Panc1 (cell line): ENCODE data around the gene ASXL2. TPM values are rescaled to one million over a fixed set of nuclear protein-coding genes. Genes with fewer than 3 reads are reported as not detected.

Experiments
- ATAC-seq: fragments of 200-7000 bp; cut with Tn5 transposase; 2 replicates; pipeline ENCODE4 v1.9.1; 2020; ENCODE audit warnings: mild to moderate bottlenecking, moderate library complexity
- BruUV-seq: library from RNA; stranded (reverse); fragments of 400-500 nt; replicated peaks from 2 replicates; lab custom pipeline; 2021; lab: Mats Ljungman, UMichigan
- CTCF ChIA-PET: fragments of 300-600 bp; sonication (Branson Sonifier 250); formaldehyde crosslinking; loops from one replicate; lab custom pipeline; 2022; ENCODE audit warnings: antibody characterized with exemption; lab: Charles Lee
- POLR2A ChIA-PET: fragments of 300-600 bp; sonication (Branson Sonifier 250); formaldehyde crosslinking; loops from one replicate; lab custom pipeline; 2022; ENCODE audit warnings: antibody characterized with exemption; lab: Charles Lee
- DNase-seq: peaks from one replicate; pipeline ENCODE4 v3.0.0-alpha.2; 2010; ENCODE audit warnings: low read depth, low spot score
- H3K27ac ChIP-seq: 2 replicates; pipeline ENCODE4 v1.5.1; 2011; ENCODE audit warnings: mild to moderate bottlenecking, low read length, inconsistent platforms
- H3K27me3 ChIP-seq: fragments of 200-500 bp; sonication (Bioruptor generic); 2 replicates; pipeline ENCODE4 v1.6.0; 2014; ENCODE audit warnings: low read length, inconsistent platforms; ENCODE audit not compliant: control insufficient read depth, insufficient read depth
- H3K36me3 ChIP-seq: fragments of 200-500 bp; sonication (Bioruptor generic); 2 replicates; pipeline ENCODE4 v1.5.1; 2014; ENCODE audit warnings: inconsistent platforms, mild to moderate bottlenecking, low read length, moderate library complexity; ENCODE audit not compliant: control insufficient read depth, insufficient read depth
- H3K4me1 ChIP-seq: 2 replicates; pipeline ENCODE4 v1.5.1; 2011; ENCODE audit warnings: inconsistent platforms, mild to moderate bottlenecking, low read length, moderate library complexity; ENCODE audit not compliant: control insufficient read depth, insufficient read depth
- H3K4me3 ChIP-seq, 2 experiments: 2 replicates each; pipeline ENCODE4 v1.5.1; 2011 to 2012; ENCODE audit warnings: low read depth in 2 of 2, low read length in 2 of 2, mild to moderate bottlenecking in 2 of 2, inconsistent platforms in 1 of 2, moderate library complexity in 1 of 2
- H3K9me3 ChIP-seq: fragments of 200-500 bp; sonication (Bioruptor generic); 2 replicates; pipeline ENCODE4 v1.5.1; 2014; ENCODE audit warnings: low read depth, mild to moderate bottlenecking, inconsistent platforms, low read length, moderate library complexity; ENCODE audit not compliant: control insufficient read depth, insufficient read depth
- POLR2AphosphoS5 ChIP-seq: IDR thresholded peaks from 2 replicates; pipeline ENCODE4 v1.6.1; 2012; ENCODE audit warnings: mild to moderate bottlenecking, low read depth, low read length, moderate library complexity
- SIN3A ChIP-seq: IDR thresholded peaks from 2 replicates; pipeline ENCODE4 v1.6.1; 2012; ENCODE audit warnings: low read depth, mild to moderate bottlenecking, low read length, moderate library complexity, borderline replicate concordance; ENCODE audit not compliant: insufficient read depth
- TCF7L2 ChIP-seq: IDR thresholded peaks from 2 replicates; pipeline ENCODE4 v1.6.1; 2011; ENCODE audit warnings: mild to moderate bottlenecking, low read depth, low read length, inconsistent platforms
- in situ Hi-C: cut with HindIII; loops from 2 replicates; pipeline ENCODE4 v1.10.0; 2016; ENCODE audit warnings: low sequenced_read_pairs, low pct_unique_long_range_greater_than_20kb
- intact Hi-C: fragments of 100-400 bp; cut with micrococcal nuclease; formaldehyde crosslinking; loops from one replicate; pipeline ENCODE4 v1.10.0; 2022; ENCODE audit not compliant: unreplicated experiment
- total RNA-seq: library from RNA; stranded (reverse); gene quantifications from one replicate; pipeline ENCODE4 v1.2.1, GENCODE V29; 2021; ENCODE audit not compliant: unreplicated experiment
- TF ChIP-seq, protein P1 (sequence below): fragments of 450-650 bp; IDR thresholded peaks from 2 replicates; pipeline ENCODE4 v1.5.1; 2017; ENCODE audit warnings: mild to moderate bottlenecking
- TF ChIP-seq, protein P2 (sequence below), 2 experiments: IDR thresholded peaks; 2 replicates each; pipeline ENCODE4 v1.6.1; 2011 to 2012; ENCODE audit warnings: low read depth in 2 of 2, control low read depth in 1 of 2, low read length in 1 of 2, mild to moderate bottlenecking in 1 of 2, moderate library complexity in 1 of 2; ENCODE audit not compliant: insufficient read depth in 1 of 2

ASXL2 gene
- total RNA-seq, 1 experiment from 2014 or later, result 43.4 TPM

DNA sequence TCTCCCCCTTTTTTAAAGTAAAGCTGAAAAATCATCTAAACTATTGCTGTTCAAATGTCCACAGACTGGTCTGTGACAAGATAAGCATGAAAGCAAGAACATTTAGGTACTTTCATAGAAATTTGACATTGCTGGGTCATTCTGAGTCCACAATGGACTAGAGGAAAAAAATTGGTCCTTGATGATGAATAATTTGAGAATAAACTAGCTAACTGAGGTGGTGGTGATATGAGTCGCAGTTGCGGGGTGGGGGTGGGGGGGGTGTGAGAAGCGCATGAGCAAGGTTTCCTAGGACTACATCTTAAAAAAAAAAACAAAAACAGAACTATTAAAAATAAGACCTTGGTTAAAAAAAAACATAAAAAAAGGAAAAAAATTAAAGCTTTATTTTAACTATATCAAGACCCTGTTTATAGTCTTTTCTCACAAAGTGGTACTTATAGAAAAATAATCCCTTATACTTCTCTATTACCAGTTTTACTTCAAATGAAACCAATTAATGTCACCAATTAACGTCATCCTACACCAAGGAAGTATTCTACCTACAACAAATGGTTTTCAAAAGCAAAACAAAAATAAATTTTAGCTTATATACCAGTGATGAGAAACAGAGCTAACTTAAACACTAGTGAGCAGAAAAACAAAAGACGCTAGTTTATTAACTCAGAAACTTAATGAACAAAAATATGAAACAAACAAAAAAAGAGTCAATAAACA is 88.1 kb downstream of the ASXL2 start:
- no peaks in the 10 kb centered on the region for H3K9me3 ChIP-seq

DNA sequence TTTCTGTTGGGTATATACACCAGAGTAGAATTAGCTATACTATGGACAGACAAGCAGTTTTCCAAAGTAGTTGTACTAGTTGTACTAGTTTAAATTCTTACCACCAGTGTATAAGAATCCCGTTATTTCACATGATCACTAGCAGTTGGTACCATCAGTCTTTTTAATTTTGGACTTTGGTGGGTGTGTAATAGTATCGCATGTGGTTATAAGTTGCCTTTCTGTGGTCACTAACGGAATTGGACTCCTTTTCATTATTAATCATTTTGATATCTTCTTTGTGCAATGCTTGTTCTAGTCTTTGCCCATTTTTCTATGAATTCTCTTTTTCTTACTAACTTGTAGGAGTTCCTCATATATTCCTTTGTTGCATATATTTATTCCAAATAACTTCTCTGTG is 89.8 kb downstream of the ASXL2 start:
- no peak for ATAC-seq
- ChIA-PET POLR2A (interaction anchor here (0.6 kb wide), 1 partner anchor 42 kb away, joined by 3 read pairs; no protein-coding TSS in a partner anchor), CTCF (no interaction called here)
- intact Hi-C loops, result no loop called here
- Histone ChIP-seq H3K4me1 (no peaks in the 10 kb centered on the region), H3K36me3 (peaks cover 3% of the 10 kb centered on the region), H3K9me3 (no peaks in the 10 kb centered on the region), H3K27ac (no peak overlapping the region), H3K4me3 (no peak overlapping the region), H3K27me3 (no peaks in the 10 kb centered on the region)
- BruUV-seq, result no TSS peak
- TF ChIP-seq, protein P1, sequence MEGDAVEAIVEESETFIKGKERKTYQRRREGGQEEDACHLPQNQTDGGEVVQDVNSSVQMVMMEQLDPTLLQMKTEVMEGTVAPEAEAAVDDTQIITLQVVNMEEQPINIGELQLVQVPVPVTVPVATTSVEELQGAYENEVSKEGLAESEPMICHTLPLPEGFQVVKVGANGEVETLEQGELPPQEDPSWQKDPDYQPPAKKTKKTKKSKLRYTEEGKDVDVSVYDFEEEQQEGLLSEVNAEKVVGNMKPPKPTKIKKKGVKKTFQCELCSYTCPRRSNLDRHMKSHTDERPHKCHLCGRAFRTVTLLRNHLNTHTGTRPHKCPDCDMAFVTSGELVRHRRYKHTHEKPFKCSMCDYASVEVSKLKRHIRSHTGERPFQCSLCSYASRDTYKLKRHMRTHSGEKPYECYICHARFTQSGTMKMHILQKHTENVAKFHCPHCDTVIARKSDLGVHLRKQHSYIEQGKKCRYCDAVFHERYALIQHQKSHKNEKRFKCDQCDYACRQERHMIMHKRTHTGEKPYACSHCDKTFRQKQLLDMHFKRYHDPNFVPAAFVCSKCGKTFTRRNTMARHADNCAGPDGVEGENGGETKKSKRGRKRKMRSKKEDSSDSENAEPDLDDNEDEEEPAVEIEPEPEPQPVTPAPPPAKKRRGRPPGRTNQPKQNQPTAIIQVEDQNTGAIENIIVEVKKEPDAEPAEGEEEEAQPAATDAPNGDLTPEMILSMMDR, result no peak
- TF ChIP-seq, protein P2, sequence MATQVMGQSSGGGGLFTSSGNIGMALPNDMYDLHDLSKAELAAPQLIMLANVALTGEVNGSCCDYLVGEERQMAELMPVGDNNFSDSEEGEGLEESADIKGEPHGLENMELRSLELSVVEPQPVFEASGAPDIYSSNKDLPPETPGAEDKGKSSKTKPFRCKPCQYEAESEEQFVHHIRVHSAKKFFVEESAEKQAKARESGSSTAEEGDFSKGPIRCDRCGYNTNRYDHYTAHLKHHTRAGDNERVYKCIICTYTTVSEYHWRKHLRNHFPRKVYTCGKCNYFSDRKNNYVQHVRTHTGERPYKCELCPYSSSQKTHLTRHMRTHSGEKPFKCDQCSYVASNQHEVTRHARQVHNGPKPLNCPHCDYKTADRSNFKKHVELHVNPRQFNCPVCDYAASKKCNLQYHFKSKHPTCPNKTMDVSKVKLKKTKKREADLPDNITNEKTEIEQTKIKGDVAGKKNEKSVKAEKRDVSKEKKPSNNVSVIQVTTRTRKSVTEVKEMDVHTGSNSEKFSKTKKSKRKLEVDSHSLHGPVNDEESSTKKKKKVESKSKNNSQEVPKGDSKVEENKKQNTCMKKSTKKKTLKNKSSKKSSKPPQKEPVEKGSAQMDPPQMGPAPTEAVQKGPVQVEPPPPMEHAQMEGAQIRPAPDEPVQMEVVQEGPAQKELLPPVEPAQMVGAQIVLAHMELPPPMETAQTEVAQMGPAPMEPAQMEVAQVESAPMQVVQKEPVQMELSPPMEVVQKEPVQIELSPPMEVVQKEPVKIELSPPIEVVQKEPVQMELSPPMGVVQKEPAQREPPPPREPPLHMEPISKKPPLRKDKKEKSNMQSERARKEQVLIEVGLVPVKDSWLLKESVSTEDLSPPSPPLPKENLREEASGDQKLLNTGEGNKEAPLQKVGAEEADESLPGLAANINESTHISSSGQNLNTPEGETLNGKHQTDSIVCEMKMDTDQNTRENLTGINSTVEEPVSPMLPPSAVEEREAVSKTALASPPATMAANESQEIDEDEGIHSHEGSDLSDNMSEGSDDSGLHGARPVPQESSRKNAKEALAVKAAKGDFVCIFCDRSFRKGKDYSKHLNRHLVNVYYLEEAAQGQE (IDR thresholded peaks at IDR 0.05; ENCODE audit: insufficient read depth in 1 of 2, low read depth in 2 of 2, low read length in 1 of 2), result no peak
- no peak for TF ChIP-seq TCF7L2
- no peak for TF ChIP-seq SIN3A
- no peak for TF ChIP-seq POLR2AphosphoS5
- in situ Hi-C loops, result no loop called here
- DNase-seq, result no peak

More for the DNA sequence above, 88.1 kb downstream of the ASXL2 start:
- no peak for ATAC-seq
- ChIA-PET CTCF (interaction anchor here (0.7 kb wide), 1 partner anchor 730 kb away, joined by 6 read pairs; no protein-coding TSS in a partner anchor), POLR2A (no interaction called here)
- Histone ChIP-seq H3K27me3 (no peaks in the 10 kb centered on the region), H3K4me3 (no peak overlapping the region), H3K27ac (no peak overlapping the region), H3K36me3 (peaks cover 3% of the 10 kb centered on the region), H3K4me1 (no peaks in the 10 kb centered on the region)
- DNase-seq, result no peak
- BruUV-seq, result no TSS peak
- intact Hi-C loops, result no loop called here
- TF ChIP-seq, protein P2 (IDR thresholded peaks at IDR 0.05; ENCODE audit: insufficient read depth in 1 of 2, low read depth in 2 of 2, low read length in 1 of 2), result no peak
- TF ChIP-seq, protein P1, result no peak
- no peak for TF ChIP-seq POLR2AphosphoS5
- TF ChIP-seq SIN3A, result no peak
- TF ChIP-seq TCF7L2, result no peak
- in situ Hi-C loops, result no loop called here
